Omental fat pad (tissue), 4 donors: ENCODE results near the gene BLCAP. TPM values are rescaled to one million over a fixed set of nuclear protein-coding genes. Genes with fewer than 3 reads are reported as not detected.
"Not testable (repeated sequence)": the region's sequence is repeated elsewhere in the genome, so short reads cannot be mapped to it uniquely, and the experiment has no call there.

Experiments used
- ATAC-seq: fragments of 150-250 bp; one replicate; pipeline ENCODE4 v1.9.1; 2016; ENCODE audit warnings: mild to moderate bottlenecking, moderate library complexity; ENCODE audit not compliant: low FRiP score
- DNase-seq: peaks from one replicate; pipeline ENCODE4 v3.0.0-alpha.2; 2019; ENCODE audit warnings: low spot score
- total RNA-seq, 4 donors: library from RNA; depleted of rRNA; stranded (reverse); fragments of >200 nt; gene quantifications; one replicate each; pipeline ENCODE4 v1.1.0, GENCODE V29; 2016
- TF ChIP-seq, protein P1 (sequence below), 3 donors: fragments of 450-650 bp; IDR thresholded peaks; one replicate each; pipeline ENCODE4 v1.5.1; 2016 to 2017; ENCODE audit warnings: antibody characterized with exemption in 3 of 3, mild to moderate bottlenecking in 3 of 3, moderate library complexity in 2 of 3

BLCAP gene
- total RNA-seq, 4 donors from 2014 or later: 58.6 to 197 (median 82.1) TPM

DNA sequence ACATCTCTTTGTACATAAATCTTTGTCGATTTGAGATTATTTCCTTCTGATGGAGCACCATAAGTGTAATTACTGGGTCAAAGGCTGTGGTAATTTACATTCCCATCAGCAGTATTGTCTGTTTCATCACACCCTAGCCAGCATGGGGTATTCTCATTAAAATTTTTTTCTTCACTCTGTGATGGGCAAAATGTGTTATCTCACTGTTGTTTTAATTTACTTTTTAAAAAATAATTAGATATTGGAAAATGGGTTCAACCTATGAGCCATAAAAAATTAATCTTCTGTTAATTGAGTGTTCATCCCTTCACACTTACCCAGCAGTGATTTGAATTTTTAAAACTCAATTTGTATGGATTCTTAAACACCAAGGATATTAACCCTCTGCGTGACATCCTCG is 50.6 kb downstream of the BLCAP start:
- DNase-seq (no peak), ATAC-seq (no peak)
- TF ChIP-seq, protein P1, sequence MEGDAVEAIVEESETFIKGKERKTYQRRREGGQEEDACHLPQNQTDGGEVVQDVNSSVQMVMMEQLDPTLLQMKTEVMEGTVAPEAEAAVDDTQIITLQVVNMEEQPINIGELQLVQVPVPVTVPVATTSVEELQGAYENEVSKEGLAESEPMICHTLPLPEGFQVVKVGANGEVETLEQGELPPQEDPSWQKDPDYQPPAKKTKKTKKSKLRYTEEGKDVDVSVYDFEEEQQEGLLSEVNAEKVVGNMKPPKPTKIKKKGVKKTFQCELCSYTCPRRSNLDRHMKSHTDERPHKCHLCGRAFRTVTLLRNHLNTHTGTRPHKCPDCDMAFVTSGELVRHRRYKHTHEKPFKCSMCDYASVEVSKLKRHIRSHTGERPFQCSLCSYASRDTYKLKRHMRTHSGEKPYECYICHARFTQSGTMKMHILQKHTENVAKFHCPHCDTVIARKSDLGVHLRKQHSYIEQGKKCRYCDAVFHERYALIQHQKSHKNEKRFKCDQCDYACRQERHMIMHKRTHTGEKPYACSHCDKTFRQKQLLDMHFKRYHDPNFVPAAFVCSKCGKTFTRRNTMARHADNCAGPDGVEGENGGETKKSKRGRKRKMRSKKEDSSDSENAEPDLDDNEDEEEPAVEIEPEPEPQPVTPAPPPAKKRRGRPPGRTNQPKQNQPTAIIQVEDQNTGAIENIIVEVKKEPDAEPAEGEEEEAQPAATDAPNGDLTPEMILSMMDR (IDR thresholded peaks at IDR 0.05): no peak

DNA sequence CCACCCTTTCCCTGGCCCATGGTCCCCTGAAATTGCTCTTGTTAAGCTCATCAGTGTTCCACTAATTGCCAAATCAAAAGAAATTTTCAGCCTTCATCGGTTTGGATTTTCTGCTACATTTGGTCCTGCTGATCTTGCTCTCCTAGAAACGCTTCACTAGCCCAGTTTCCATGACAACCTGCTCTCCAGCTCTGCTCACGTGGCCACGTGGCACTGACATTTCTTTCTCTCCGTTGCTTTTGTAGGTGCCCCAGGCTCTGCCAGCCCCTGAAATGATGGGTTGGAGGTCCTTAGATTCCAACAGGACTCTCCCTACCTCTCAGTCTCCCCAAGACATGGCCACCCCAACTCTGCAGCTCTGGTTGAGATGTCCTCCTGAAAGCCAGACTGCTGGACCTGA is 52.4 kb downstream of the BLCAP start:
- TF ChIP-seq, protein P1 (IDR thresholded peaks at IDR 0.05): no peak
- DNase-seq: no peak
- no peak for ATAC-seq

DNA sequence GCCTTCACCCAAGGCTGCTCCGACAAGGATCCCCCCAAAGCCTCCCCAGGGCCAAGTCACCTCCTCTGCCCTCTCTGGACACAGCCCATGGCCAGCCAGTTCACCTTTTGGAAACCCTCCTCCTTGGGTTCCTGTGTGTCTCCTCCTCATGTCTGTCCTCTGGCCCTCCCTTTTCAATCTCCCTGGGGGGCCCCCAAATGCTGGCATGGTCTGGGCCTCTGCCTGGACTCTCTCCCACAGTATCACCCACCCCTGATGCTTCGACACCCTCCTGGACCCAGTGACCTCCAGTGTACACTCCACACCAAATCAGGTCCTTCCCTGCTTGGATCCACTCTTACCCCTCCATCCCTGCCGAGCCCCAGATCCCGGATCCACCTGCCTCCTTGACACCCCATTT is 53.3 kb downstream of the BLCAP start:
- no peak for ATAC-seq
- DNase-seq: no peak
- TF ChIP-seq, protein P1 (IDR thresholded peaks at IDR 0.05): no peak

DNA sequence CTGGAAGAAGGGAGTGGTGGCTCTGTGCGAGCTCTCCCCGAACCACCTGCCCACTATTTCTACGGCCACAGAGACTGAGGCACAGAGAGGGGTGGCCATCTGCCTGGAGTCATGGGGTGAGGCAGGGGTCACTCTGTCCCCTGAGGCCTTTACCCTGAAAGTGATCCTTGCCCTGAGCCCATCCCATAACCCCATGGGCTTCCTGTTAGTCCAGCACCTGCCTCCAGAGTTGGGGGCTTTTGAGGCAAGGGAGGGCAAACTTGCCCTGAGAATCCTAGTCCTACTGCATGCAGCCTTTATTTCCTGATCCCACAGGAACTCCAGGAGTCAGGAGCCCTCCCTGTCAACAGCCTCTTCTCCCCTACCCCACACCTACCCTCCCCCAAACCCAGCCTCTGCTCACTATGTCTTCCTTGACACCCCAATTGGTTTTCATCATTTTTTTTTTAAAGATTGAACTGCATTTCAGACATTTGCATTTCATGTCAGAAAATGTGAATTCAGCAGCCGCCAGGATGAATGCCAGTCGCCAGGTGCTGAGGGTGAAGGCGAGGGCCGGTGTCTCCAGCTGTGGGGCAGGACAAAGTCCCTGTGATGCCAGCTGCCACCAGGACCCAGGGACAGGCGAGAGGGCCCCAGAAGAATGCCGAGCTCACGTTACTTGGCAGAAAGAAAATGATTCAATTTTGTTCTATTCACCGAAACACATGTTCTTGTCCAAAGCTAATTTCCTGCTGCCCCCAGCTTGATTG is 54.3 kb downstream of the BLCAP start:
- no peak for ATAC-seq
- TF ChIP-seq, protein P1 (IDR thresholded peaks at IDR 0.05): no peak
- no peak for DNase-seq

DNA sequence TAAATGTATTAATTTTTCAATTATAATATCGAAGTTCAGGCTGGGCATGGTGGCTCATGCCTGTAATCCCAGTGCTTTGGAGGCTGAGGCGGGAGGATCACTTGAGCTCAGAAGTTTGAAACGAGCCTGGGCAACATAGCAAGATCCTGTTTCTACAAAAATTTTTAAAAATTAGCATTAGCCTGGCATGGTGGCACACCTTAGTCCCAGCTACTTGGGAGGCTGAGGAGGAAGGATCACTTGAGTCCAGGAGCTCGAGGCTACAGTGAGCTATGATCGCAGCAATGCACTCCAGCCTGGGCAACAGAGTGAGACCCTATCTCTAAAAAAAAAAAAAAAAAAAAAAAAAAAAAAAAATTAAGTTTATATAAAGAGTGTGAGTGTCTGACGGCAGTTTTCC is 55.2 kb downstream of the BLCAP start:
- ATAC-seq, DNase-seq: not testable (repeated sequence)

DNA sequence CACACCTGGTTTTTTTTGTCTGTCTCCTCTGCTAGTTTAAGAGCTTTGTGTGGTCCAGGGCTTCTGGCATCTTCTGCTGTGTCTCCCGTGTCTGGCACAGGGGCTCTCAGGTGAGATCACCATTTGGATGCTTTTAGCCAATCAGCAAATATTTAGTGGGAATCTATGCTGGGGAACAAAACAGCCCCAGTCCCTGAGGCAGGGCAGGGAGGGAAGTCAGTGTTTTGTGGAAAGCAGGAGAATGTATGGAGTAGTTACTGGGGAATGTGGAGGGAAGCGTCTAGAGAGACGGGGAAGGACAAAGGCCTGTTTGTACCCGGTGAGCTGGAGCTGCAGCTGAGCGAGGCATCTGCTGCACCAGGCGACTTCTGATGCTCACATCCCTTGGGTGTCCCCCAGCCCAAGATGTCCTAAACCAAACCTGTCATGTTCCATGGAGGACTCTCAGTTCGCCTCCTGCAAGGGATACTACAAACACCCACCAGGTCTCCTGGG is 55.9 kb downstream of the BLCAP start:
- TF ChIP-seq, protein P1 (IDR thresholded peaks at IDR 0.05): no peak
- DNase-seq (no peak), ATAC-seq (no peak)

DNA sequence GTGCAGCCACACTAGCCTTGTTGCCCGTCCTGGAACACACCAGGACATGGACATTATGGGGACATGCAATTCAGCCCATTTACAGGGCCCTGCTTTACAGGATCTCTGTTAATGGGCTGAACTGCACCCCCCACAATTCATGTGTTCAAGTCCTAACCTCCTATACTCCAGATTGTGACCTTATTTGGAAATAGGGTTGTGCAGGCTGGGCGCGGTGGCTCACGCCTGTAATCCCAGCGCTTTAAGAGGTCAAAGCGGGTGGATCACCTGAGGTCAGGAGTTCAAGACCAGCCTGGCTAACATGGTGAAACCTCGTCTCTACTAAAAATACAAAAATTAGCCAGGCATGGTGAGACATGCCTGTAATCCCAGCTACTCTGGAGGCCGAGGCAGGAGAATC is 57.5 kb downstream of the BLCAP start:
- not testable (repeated sequence) for ATAC-seq, DNase-seq

DNA sequence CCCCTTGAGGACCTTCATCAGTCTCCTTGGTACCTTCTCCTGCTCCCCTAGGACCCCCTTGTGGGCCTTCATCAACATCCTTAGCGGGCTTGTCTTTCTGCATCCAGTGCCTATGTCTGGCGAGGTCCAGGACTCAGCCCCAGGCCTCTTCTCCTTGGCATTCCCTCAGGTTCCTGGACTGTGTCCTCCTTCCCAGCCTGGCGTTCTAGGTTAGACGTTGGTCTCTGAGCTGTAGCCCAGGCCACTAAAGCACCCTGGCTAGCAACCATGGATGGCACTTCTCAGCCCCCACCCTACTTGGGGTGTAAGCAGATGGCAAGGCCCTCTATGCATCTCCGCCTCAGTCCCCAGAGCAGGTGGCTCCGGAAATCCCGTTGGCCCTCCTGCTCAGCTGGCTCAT is 58.1 kb downstream of the BLCAP start:
- DNase-seq: no peak
- TF ChIP-seq, protein P1 (IDR thresholded peaks at IDR 0.05): no peak
- ATAC-seq: no peak
